K562 (cell line): ENCODE data around the gene MYMX. TPM values are rescaled to one million over a fixed set of nuclear protein-coding genes. Genes with fewer than 3 reads are reported as not detected.

ENCODE experiments used
- GTF2A2 ChIP-seq: IDR thresholded peaks from 2 replicates; pipeline ENCODE4 v1.6.1; 2016; ENCODE audit warnings: mild to moderate bottlenecking, missing genetic modification characterization, missing compliant biosample characterization
- HDAC8 ChIP-seq: fragments of 450-650 bp; IDR thresholded peaks from 2 replicates; pipeline ENCODE4 v1.6.1; 2016; ENCODE audit warnings: mild to moderate bottlenecking, missing genetic modification characterization, moderate library complexity, missing compliant biosample characterization
- KLF6 ChIP-seq: fragments of 250-450 bp; sonication (Bioruptor Pico); IDR thresholded peaks from 2 replicates; pipeline ENCODE4 v1.4.0; 2020; ENCODE audit warnings: mild to moderate bottlenecking, moderate library complexity, borderline replicate concordance
- MTA1 ChIP-seq: fragments of 450-650 bp; IDR thresholded peaks from 2 replicates; pipeline ENCODE4 v1.6.1; 2017; ENCODE audit warnings: borderline replicate concordance
- NCOA1 ChIP-seq: fragments of 450-650 bp; IDR thresholded peaks from 2 replicates; pipeline ENCODE4 v1.6.1; 2016; ENCODE audit warnings: low read depth
- NR2F6 ChIP-seq: fragments of 450-650 bp; formaldehyde crosslinking; IDR thresholded peaks from 2 replicates; pipeline ENCODE4 v1.4.0; 2020; ENCODE audit warnings: mild to moderate bottlenecking
- PCBP2 ChIP-seq: fragments of 200-400 bp; formaldehyde crosslinking; IDR thresholded peaks from 2 replicates; pipeline ENCODE4 v1.6.1; 2018; ENCODE audit warnings: low read length, low read depth, mild to moderate bottlenecking, moderate library complexity; ENCODE audit not compliant: poor library complexity, severe bottlenecking
- POLR3A ChIP-seq: IDR thresholded peaks from 2 replicates; pipeline ENCODE4 v1.6.1; 2011; ENCODE audit warnings: borderline replicate concordance, mild to moderate bottlenecking, moderate library complexity; ENCODE audit not compliant: insufficient read length, insufficient read depth; ENCODE audit errors: extremely low read depth
- RBM22 ChIP-seq: fragments of 200-400 bp; formaldehyde crosslinking; IDR thresholded peaks from 2 replicates; pipeline ENCODE4 v1.6.1; 2018; ENCODE audit warnings: low read length, low read depth; ENCODE audit not compliant: poor library complexity, severe bottlenecking
- SMAD1 ChIP-seq: fragments of 150-350 bp; IDR thresholded peaks from 2 replicates; pipeline ENCODE4 v1.6.1; 2014; ENCODE audit warnings: low read length, low read depth; ENCODE audit not compliant: partially characterized antibody
- TRIM28 ChIP-seq: fragments of 450-650 bp; IDR thresholded peaks from 2 replicates; pipeline ENCODE4 v1.6.1; 2017
- ZNF584 ChIP-seq: fragments of 200-800 bp; sonication (Bioruptor generic); IDR thresholded peaks from 2 replicates; pipeline ENCODE4 v1.6.1; 2016; ENCODE audit warnings: low read depth, mild to moderate bottlenecking, missing genetic modification characterization, missing compliant biosample characterization
- ZNF589 ChIP-seq: fragments of 200-800 bp; sonication (Bioruptor generic); IDR thresholded peaks from 2 replicates; pipeline ENCODE4 v1.6.1; 2016; ENCODE audit warnings: low read depth, missing genetic modification characterization, missing compliant biosample characterization
- polyA plus RNA-seq, 8 experiments: library from polyadenylated mRNA; depleted of rRNA in 4 of 8; stranded (reverse) in 5 of 8; unstranded in 3 of 8; fragments of >200 nt; fragmentation: Nextera tagmentation in 2 of 8; fragmentation: Illumina TruSeq in 1 of 8; extraction: Ambion mirVana in 2 of 8; extraction: Trizol in 1 of 8; gene quantifications; 2 replicates each; pipeline versions ENCODE4 v1.2.1 to v1.2.3, GENCODE V29; 2011 to 2014; ENCODE audit warnings: inconsistent platforms in 1 of 8, missing spikeins in 1 of 8
- total RNA-seq, 7 experiments: library from RNA; depleted of rRNA in 6 of 7; stranded (reverse); fragments of >200 nt in 6 of 7; fragmentation: Illumina TruSeq in 2 of 7; extraction: Trizol in 2 of 7; gene quantifications; 2 replicates each; pipeline versions ENCODE4 v1.2.1 to v1.2.3, GENCODE V29; 2011 to 2021; ENCODE audit warnings: low replicate concordance in 1 of 7
- TF ChIP-seq, protein P1 (sequence below): fragments of 450-650 bp; formaldehyde crosslinking; IDR thresholded peaks from 2 replicates; pipeline ENCODE4 v1.4.0; 2020; ENCODE audit warnings: mild to moderate bottlenecking
- TF ChIP-seq, protein P2 (sequence below): sonication (generic); formaldehyde crosslinking; IDR thresholded peaks from 2 replicates; pipeline ENCODE4 v1.8.1; 2023; ENCODE audit warnings: mild to moderate bottlenecking, missing genetic modification reagents, moderate library complexity
- TF ChIP-seq, protein P3 (sequence below): IDR thresholded peaks from 3 replicates; pipeline ENCODE4 v1.6.1; 2011; ENCODE audit warnings: borderline replicate concordance, mild to moderate bottlenecking; ENCODE audit not compliant: insufficient read length, insufficient read depth
- TF ChIP-seq, protein P4 (sequence below): sonication (generic); IDR thresholded peaks from 2 replicates; pipeline ENCODE4 v1.6.1; 2016
- TF ChIP-seq, protein P5 (sequence below), 2 experiments: fragments of 250-450 bp in 1 of 2; fragments of 450-650 bp in 1 of 2; sonication (Bioruptor Pico) in 1 of 2; IDR thresholded peaks; 2 replicates each; pipeline versions ENCODE4 v1.6.1 to v1.8.0; 2016 to 2021; ENCODE audit warnings: mild to moderate bottlenecking in 2 of 2, moderate library complexity in 2 of 2, missing compliant biosample characterization in 1 of 2, missing genetic modification characterization in 1 of 2
- TF ChIP-seq, protein P6 (sequence below): fragments of 200-800 bp; sonication (Bioruptor generic); IDR thresholded peaks from 2 replicates; pipeline ENCODE4 v1.6.1; 2017; ENCODE audit warnings: missing genetic modification characterization, missing compliant biosample characterization

Gene MYMX
- total and polyA plus RNA-seq, 9 of the 15 experiments (the other 6 are each of a cell fraction or from before 2014, with no cell fraction given) = 0.12 TPM; not detected in 8

DNA sequence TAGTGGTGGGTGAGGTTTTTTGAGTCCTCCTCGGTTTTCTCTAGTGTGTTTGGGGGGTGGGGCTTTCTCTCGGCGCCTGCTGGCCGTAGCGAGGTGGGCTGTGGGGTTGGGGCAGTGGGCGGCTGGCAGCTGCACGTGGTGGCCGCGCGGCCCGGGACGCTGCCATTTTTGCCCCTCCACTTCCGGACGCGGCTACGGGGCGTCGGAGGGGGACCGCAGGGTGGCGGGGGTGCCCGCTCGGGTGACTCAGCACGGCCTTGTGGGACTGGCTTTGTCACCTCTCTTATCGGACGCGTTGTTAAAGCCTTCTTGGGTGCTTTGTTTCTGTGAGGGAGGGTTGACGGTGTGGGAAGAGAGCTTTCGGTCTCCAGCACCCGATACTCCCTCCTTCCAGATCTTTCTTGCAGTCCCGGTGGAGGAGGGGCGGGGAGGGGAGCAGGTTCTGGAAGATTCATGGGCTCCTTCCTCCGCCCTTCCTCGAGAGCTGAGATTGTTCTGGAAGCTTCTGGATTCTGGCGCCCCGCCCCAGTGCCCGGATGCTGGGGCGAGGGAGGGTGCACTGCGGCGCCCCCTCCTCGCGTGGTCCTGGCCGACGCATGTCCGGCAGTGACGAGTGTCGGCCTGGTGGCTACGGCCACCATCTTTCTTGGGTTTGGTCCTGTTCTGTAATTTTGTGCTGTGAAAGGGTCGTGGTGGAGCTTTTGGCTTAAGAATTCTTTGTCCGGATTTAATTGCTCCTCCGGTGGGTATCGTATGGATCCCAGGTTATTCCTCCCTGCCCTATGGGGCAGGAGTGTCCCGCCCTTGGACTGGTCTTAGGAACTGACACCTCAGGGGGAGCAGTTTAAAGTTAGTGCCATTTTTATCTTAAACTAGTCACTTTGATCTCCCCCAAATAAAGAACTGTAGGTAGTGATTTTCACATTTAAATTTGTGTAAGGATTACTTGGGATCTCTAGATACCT lies 30.9 kb downstream of the MYMX start (continued):
- TF ChIP-seq, protein P1, sequence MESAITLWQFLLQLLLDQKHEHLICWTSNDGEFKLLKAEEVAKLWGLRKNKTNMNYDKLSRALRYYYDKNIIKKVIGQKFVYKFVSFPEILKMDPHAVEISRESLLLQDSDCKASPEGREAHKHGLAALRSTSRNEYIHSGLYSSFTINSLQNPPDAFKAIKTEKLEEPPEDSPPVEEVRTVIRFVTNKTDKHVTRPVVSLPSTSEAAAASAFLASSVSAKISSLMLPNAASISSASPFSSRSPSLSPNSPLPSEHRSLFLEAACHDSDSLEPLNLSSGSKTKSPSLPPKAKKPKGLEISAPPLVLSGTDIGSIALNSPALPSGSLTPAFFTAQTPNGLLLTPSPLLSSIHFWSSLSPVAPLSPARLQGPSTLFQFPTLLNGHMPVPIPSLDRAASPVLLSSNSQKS (CRISPR knock-in tag) = 0 out of 2 replicates have a peak, but pooled peaks have one; percentile 32
- TF ChIP-seq KLF6 = no peak
- peak; percentile 78; the same call in 1 of the 2 replicates for TF ChIP-seq ZNF584 (CRISPR knock-in tag)
- TF ChIP-seq RBM22 = peak; percentile 99
- no peak for TF ChIP-seq NCOA1
- no peak for TF ChIP-seq TRIM28
- peak; percentile 48; the same call in 1 of the 2 replicates for TF ChIP-seq MTA1
- TF ChIP-seq HDAC8 = 0 out of 2 replicates have a peak, but pooled peaks have one; percentile 24
- peak; percentile 93 for TF ChIP-seq PCBP2
- TF ChIP-seq, protein P2, sequence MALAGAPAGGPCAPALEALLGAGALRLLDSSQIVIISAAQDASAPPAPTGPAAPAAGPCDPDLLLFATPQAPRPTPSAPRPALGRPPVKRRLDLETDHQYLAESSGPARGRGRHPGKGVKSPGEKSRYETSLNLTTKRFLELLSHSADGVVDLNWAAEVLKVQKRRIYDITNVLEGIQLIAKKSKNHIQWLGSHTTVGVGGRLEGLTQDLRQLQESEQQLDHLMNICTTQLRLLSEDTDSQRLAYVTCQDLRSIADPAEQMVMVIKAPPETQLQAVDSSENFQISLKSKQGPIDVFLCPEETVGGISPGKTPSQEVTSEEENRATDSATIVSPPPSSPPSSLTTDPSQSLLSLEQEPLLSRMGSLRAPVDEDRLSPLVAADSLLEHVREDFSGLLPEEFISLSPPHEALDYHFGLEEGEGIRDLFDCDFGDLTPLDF (CRISPR knock-in tag) = 0 out of 2 replicates have a peak, but pooled peaks have one; percentile 23
- TF ChIP-seq, protein P3, sequence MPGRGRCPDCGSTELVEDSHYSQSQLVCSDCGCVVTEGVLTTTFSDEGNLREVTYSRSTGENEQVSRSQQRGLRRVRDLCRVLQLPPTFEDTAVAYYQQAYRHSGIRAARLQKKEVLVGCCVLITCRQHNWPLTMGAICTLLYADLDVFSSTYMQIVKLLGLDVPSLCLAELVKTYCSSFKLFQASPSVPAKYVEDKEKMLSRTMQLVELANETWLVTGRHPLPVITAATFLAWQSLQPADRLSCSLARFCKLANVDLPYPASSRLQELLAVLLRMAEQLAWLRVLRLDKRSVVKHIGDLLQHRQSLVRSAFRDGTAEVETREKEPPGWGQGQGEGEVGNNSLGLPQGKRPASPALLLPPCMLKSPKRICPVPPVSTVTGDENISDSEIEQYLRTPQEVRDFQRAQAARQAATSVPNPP = no peak
- no peak for TF ChIP-seq SMAD1
- TF ChIP-seq, protein P4, sequence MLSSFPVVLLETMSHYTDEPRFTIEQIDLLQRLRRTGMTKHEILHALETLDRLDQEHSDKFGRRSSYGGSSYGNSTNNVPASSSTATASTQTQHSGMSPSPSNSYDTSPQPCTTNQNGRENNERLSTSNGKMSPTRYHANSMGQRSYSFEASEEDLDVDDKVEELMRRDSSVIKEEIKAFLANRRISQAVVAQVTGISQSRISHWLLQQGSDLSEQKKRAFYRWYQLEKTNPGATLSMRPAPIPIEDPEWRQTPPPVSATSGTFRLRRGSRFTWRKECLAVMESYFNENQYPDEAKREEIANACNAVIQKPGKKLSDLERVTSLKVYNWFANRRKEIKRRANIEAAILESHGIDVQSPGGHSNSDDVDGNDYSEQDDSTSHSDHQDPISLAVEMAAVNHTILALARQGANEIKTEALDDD = no peak
- TF ChIP-seq POLR3A = no peak
- no peak for TF ChIP-seq GTF2A2 (tag)
- no peak for TF ChIP-seq NR2F6 (CRISPR knock-in tag)
- TF ChIP-seq, protein P5, sequence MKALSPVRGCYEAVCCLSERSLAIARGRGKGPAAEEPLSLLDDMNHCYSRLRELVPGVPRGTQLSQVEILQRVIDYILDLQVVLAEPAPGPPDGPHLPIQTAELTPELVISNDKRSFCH (CRISPR knock-in tag; IDR thresholded peaks at IDR 0.05) = no peak
- TF ChIP-seq, protein P5 (tag; IDR thresholded peaks at IDR 0.05) = 0 out of 2 replicates have a peak, but pooled peaks have one; percentile 24
- TF ChIP-seq ZNF589 (CRISPR knock-in tag) = 0 out of 2 replicates have a peak, but pooled peaks have one; percentile 58
- TF ChIP-seq, protein P6, sequence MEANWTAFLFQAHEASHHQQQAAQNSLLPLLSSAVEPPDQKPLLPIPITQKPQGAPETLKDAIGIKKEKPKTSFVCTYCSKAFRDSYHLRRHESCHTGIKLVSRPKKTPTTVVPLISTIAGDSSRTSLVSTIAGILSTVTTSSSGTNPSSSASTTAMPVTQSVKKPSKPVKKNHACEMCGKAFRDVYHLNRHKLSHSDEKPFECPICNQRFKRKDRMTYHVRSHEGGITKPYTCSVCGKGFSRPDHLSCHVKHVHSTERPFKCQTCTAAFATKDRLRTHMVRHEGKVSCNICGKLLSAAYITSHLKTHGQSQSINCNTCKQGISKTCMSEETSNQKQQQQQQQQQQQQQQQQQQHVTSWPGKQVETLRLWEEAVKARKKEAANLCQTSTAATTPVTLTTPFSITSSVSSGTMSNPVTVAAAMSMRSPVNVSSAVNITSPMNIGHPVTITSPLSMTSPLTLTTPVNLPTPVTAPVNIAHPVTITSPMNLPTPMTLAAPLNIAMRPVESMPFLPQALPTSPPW (CRISPR knock-in tag) = peak; percentile 94
